HCT116 (cell line): ENCODE measurements around the gene CCDC57. TPM values are rescaled to one million over a fixed set of nuclear protein-coding genes. Genes with fewer than 3 reads are reported as not detected.

Source experiments
- ATAC-seq: fragments of 200-7000 bp; cut with Tn5 transposase; 2 replicates; pipeline ENCODE4 v1.9.1; 2020; ENCODE audit warnings: mild to moderate bottlenecking, moderate library complexity
- BruUV-seq: library from RNA; stranded (reverse); fragments of 400-500 nt; replicated peaks from 2 replicates; lab custom pipeline; 2021; lab: Mats Ljungman, UMichigan
- CTCF ChIA-PET: fragments of 300-600 bp; sonication (Branson Sonifier 250); formaldehyde crosslinking; loops from one replicate; lab custom pipeline; 2021; ENCODE audit warnings: antibody characterized with exemption; lab: Charles Lee
- POLR2A ChIA-PET: fragments of 300-600, 350-600 bp; sonication (Branson Sonifier 250); formaldehyde crosslinking; loops from one replicate; lab custom pipeline; 2021; ENCODE audit warnings: antibody characterized with exemption; lab: Charles Lee
- RAD21 ChIA-PET, 2 experiments: fragments of 300-600 bp; sonication (Branson Sonifier 250); formaldehyde crosslinking; loops; one replicate each; lab custom pipeline; 2023; ENCODE audit warnings: low total read pairs in 2 of 2; ENCODE audit not compliant: uncharacterized antibody in 2 of 2, unreplicated experiment in 2 of 2, low non-redundant PET in 1 of 2; lab: Charles Lee
- DNase-seq: peaks from one replicate; pipeline ENCODE4 v3.0.0-alpha.2; 2010; ENCODE audit warnings: low read depth, low spot score
- H2AFZ ChIP-seq: fragments of 200-600 bp; shearing (Covaris generic), sonication (generic); 2 replicates; pipeline ENCODE4 v1.6.1; 2017; ENCODE audit warnings: low read depth, mixed run types, mixed read lengths, antibody characterized with exemption, low read length; ENCODE audit not compliant: poor library complexity, severe bottlenecking
- H3K27ac ChIP-seq: 2 replicates; pipeline ENCODE4 v1.5.1; 2012; ENCODE audit warnings: low read depth, low read length
- H3K27me3 ChIP-seq: fragments of 200-600 bp; sonication (generic); 2 replicates; pipeline ENCODE4 v1.6.1; 2016; ENCODE audit warnings: mixed run types, low read length, mixed read lengths; ENCODE audit not compliant: insufficient read depth
- H3K36me3 ChIP-seq, 2 experiments: fragments of 200-500 bp in 1 of 2; fragments of 200-600 bp in 1 of 2; sonication (Bioruptor generic) in 1 of 2; sonication (generic) in 1 of 2; 2 replicates each; pipeline versions ENCODE4 v1.5.1 to v1.6.1; 2014 to 2016; ENCODE audit warnings: low read length in 2 of 2, inconsistent platforms in 1 of 2, mixed read lengths in 1 of 2, mixed run types in 1 of 2; ENCODE audit not compliant: insufficient read depth in 2 of 2, control insufficient read depth in 1 of 2
- H3K4me1 ChIP-seq, 2 experiments: fragments of 200-600 bp in 1 of 2; sonication (generic) in 1 of 2; 2 replicates each; pipeline versions ENCODE4 v1.5.1 to v1.6.1; 2012 to 2017; ENCODE audit warnings: low read length in 2 of 2, inconsistent platforms in 1 of 2, mild to moderate bottlenecking in 1 of 2, mixed read lengths in 1 of 2, mixed run types in 1 of 2, moderate library complexity in 1 of 2; ENCODE audit not compliant: insufficient read depth in 2 of 2, control insufficient read depth in 1 of 2
- H3K4me2 ChIP-seq: fragments of 200-600 bp; sonication (generic); 2 replicates; pipeline ENCODE4 v1.6.1; 2017; ENCODE audit warnings: mixed run types, low read length, mixed read lengths
- H3K4me3 ChIP-seq, 2 experiments: fragments of 200-600 bp in 1 of 2; sonication (generic) in 1 of 2; replicated peaks in 1 of 2; 2 replicates each; pipeline ENCODE4 v1.5.1; 2011 to 2016; ENCODE audit warnings: low read length in 2 of 2, control low read depth in 1 of 2, low read depth in 1 of 2, mild to moderate bottlenecking in 1 of 2, mixed read lengths in 1 of 2, mixed run types in 1 of 2
- H3K79me2 ChIP-seq: fragments of 200-600 bp; sonication (generic); 2 replicates; pipeline ENCODE4 v1.6.1; 2017; ENCODE audit warnings: mild to moderate bottlenecking, mixed run types, low read length, moderate library complexity, mixed read lengths; ENCODE audit not compliant: insufficient read depth
- H3K9ac ChIP-seq: fragments of 200-600 bp; sonication (generic); 2 replicates; pipeline ENCODE4 v1.6.1; 2016; ENCODE audit warnings: low read length, mixed read lengths
- H3K9me2 ChIP-seq: fragments of 200-600 bp; sonication (generic), shearing (Covaris generic); 2 replicates; pipeline ENCODE4 v1.6.1; 2017; ENCODE audit warnings: mixed run types, mild to moderate bottlenecking, moderate library complexity; ENCODE audit not compliant: insufficient read depth
- H3K9me3 ChIP-seq, 2 experiments: fragments of 200-500 bp in 1 of 2; fragments of 200-600 bp in 1 of 2; sonication (Bioruptor generic) in 1 of 2; sonication (generic) in 1 of 2; 2 replicates each; pipeline ENCODE4 v1.6.1; 2014 to 2017; ENCODE audit warnings: low read length in 2 of 2, mixed read lengths in 2 of 2, inconsistent platforms in 1 of 2, low read depth in 1 of 2, mild to moderate bottlenecking in 1 of 2, mixed run types in 1 of 2, moderate library complexity in 1 of 2; ENCODE audit not compliant: control insufficient read depth in 1 of 2, insufficient read depth in 1 of 2
- H4K20me1 ChIP-seq: fragments of 200-600 bp; sonication (generic), shearing (Covaris generic); 2 replicates; pipeline ENCODE4 v1.6.1; 2017; ENCODE audit warnings: mixed run types, mild to moderate bottlenecking, moderate library complexity; ENCODE audit not compliant: insufficient read depth
- CEBPB ChIP-seq: IDR thresholded peaks from 2 replicates; pipeline ENCODE4 v1.6.1; 2012; ENCODE audit warnings: low read depth
- EZH2phosphoT487 ChIP-seq: fragments of 200-600 bp; IDR thresholded peaks from 2 replicates; pipeline ENCODE4 v1.6.1; 2018; ENCODE audit warnings: antibody characterized with exemption, borderline replicate concordance
- POLR2AphosphoS5 ChIP-seq: IDR thresholded peaks from 2 replicates; pipeline ENCODE4 v1.6.1; 2011; ENCODE audit warnings: mild to moderate bottlenecking, low read depth, low read length, moderate library complexity
- SIN3A ChIP-seq: IDR thresholded peaks from 2 replicates; pipeline ENCODE4 v1.6.1; 2012; ENCODE audit warnings: low read depth
- SP1 ChIP-seq: IDR thresholded peaks from 2 replicates; pipeline ENCODE4 v1.6.1; 2012; ENCODE audit warnings: low read depth
- ZNF274 ChIP-seq: fragments of 200-500 bp; sonication (Bioruptor generic); IDR thresholded peaks from 2 replicates; pipeline ENCODE4 v1.6.1; 2014; ENCODE audit warnings: mild to moderate bottlenecking, low read depth, low read length, inconsistent platforms
- intact Hi-C: fragments of 100-400 bp; cut with micrococcal nuclease; formaldehyde crosslinking; loops from 2 replicates; pipeline ENCODE4 v1.10.0; 2022
- total RNA-seq: library from RNA; stranded (reverse); gene quantifications from one replicate; pipeline ENCODE4 v1.2.1, GENCODE V29; 2021; ENCODE audit not compliant: unreplicated experiment
- TF ChIP-seq, protein P1 (sequence below), 3 experiments: fragments of 200-600 bp in 1 of 3; sonication (generic) in 1 of 3; IDR thresholded peaks in 2 of 3; conservative IDR thresholded peaks in 1 of 3; 2 replicates each; pipeline ENCODE4 v1.5.1; 2012 to 2017; ENCODE audit warnings: low read depth in 2 of 3, low read length in 2 of 3, antibody characterized with exemption in 1 of 3, borderline replicate concordance in 1 of 3, control low read depth in 1 of 3, mild to moderate bottlenecking in 1 of 3, mixed read lengths in 1 of 3, mixed run types in 1 of 3, moderate library complexity in 1 of 3; ENCODE audit not compliant: insufficient read depth in 1 of 3

Gene CCDC57
- total RNA-seq, 1 experiment from 2014 or later, result 143 TPM

- no TSS peak for BruUV-seq
- Histone ChIP-seq H3K9ac (no peak overlapping the region), H3K9me2 (no peaks in the 10 kb centered on the region), H3K9me3 (no peaks in the 10 kb centered on the region), H2AFZ (no peak overlapping the region), H3K4me1 (peaks cover 18 to 67% of the 10 kb centered on the region in 2 experiments; a peak in 3 of 4 replicates), H3K27me3 (no peaks in the 10 kb centered on the region), H3K4me3 (no peak overlapping the region), H3K27ac (peak overlapping the region; percentile 77; the same call in 1 of the 2 replicates), H3K36me3 (peaks cover 39 to 67% of the 10 kb centered on the region in 2 experiments), H3K79me2 (peaks cover 59% of the 10 kb centered on the region), H4K20me1 (peaks cover 23% of the 10 kb centered on the region; the same call in 1 of the 2 replicates), H3K4me2 (peak overlapping the region; percentile 45)
- ATAC-seq, result peak; percentile 1; the same call in 1 of the 2 replicates
- ChIA-PET POLR2A (interaction anchor here (2.2 to 4.0 kb wide), 2 partner anchors 11 to 35 kb away, joined by 4 to 27 read pairs; partner anchors contain the start of gene SLC16A3), RAD21 (no interaction called here), CTCF (interaction anchor here (0.9 kb wide), 1 partner anchor 34 kb away, joined by 3 read pairs; no protein-coding TSS in a partner anchor)
- TF ChIP-seq, protein P1, sequence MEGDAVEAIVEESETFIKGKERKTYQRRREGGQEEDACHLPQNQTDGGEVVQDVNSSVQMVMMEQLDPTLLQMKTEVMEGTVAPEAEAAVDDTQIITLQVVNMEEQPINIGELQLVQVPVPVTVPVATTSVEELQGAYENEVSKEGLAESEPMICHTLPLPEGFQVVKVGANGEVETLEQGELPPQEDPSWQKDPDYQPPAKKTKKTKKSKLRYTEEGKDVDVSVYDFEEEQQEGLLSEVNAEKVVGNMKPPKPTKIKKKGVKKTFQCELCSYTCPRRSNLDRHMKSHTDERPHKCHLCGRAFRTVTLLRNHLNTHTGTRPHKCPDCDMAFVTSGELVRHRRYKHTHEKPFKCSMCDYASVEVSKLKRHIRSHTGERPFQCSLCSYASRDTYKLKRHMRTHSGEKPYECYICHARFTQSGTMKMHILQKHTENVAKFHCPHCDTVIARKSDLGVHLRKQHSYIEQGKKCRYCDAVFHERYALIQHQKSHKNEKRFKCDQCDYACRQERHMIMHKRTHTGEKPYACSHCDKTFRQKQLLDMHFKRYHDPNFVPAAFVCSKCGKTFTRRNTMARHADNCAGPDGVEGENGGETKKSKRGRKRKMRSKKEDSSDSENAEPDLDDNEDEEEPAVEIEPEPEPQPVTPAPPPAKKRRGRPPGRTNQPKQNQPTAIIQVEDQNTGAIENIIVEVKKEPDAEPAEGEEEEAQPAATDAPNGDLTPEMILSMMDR (IDR thresholded peaks at IDR 0.05 in 2 of 3, conservative IDR thresholded peaks at IDR 0.05 in 1 of 3; ENCODE audit: borderline replicate concordance in 1 of 3, insufficient read depth in 1 of 3, low read depth in 2 of 3, low read length in 2 of 3), result no peak
- no peak for TF ChIP-seq SP1
- no peak for TF ChIP-seq ZNF274
- TF ChIP-seq CEBPB, result no peak
- TF ChIP-seq SIN3A, result peak; percentile 80
- no peak for TF ChIP-seq EZH2phosphoT487
- TF ChIP-seq POLR2AphosphoS5, result peak; percentile 55; the same call in 1 of the 2 replicates
- no peak for DNase-seq
- intact Hi-C loops, result no loop called here
Observed at GRCh38 chr17:82240506-82241182, 28.0 kb upstream of the CCDC57 start.
